ENCODE measurements around the gene PLA2G3. TPM values are rescaled to one million over a fixed set of nuclear protein-coding genes. Genes with fewer than 3 reads are reported as not detected.

PLA2G3 gene
- total RNA-seq, 1 experiment from 2014 or later: not detected

DNA sequence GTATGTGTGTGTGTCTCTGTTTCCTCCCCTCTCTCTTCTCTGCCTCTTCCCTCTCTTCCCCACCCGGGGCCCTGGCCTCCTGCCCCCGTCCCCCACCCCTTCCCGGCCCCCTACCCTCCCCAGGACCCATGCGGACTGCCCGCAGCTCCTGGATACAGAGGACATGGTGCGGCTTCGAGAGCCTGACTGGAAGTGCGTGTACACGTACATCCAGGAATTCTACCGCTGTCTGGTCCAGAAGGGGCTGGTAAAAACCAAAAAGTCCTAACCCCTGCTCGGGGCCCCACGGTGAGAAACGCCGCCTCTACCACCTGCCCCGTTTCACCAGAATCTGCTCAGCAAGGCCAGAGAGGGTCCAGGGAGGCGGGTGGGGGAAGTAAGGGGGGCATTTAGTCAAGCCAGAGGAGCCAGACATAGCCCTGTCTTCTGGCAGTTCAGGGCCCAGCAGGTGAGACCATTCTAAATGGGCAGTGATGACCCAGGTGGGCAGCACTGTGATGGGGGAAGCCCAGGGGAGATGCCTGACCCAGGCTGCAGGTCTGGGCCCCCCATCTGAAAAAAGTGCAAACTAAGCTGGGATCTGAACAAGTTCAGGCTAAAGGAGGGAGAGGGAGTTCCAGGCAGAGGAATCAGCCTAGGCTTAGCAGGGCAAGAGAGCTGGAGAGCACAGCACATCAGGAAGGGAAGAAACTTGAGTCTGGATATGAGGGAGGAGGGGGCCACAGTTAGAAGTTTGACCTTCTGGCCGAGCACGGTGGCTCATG, 39.4 kb downstream of the PLA2G3 start:
- no peak overlapping the region for H3K27ac ChIP-seq (ENCODE audit: low read depth, low read length)
- ATAC-seq: no peak
- no peak overlapping the region for H2AFZ ChIP-seq (ENCODE audit: low read depth, low read length, poor library complexity, severe bottlenecking)
- peaks cover 21 to 45% of the 10 kb centered on the region in 2 experiments for H3K36me3 ChIP-seq (ENCODE audit: control insufficient read depth in 1 of 2, insufficient read depth in 2 of 2, low read length in 2 of 2)
- CTCF ChIA-PET: no interaction called here
- RAD21 ChIA-PET (ENCODE audit: low non-redundant PET in 1 of 2, low total read pairs in 2 of 2, uncharacterized antibody in 2 of 2, unreplicated experiment in 2 of 2): no interaction called here
- no peak overlapping the region for H3K9ac ChIP-seq (ENCODE audit: low read length)
- no peaks in the 10 kb centered on the region; the same call in 1 of the 2 replicates for H3K79me2 ChIP-seq (ENCODE audit: insufficient read depth, low read length)
- peaks cover under 1 to 18% of the 10 kb centered on the region in 2 experiments; a peak in 3 of 4 replicates for H3K4me1 ChIP-seq (ENCODE audit: control insufficient read depth in 1 of 2, insufficient read depth in 2 of 2, low read length in 2 of 2)
- no TSS peak for BruUV-seq (replicated peaks)
- POLR2A ChIA-PET: no interaction called here
- H3K27me3 ChIP-seq (ENCODE audit: insufficient read depth, low read length): no peaks in the 10 kb centered on the region
- no peaks in the 10 kb centered on the region for H3K9me3 ChIP-seq (ENCODE audit: control insufficient read depth in 1 of 2, insufficient read depth in 1 of 2, low read depth in 1 of 2, low read length in 2 of 2)
- H4K20me1 ChIP-seq (ENCODE audit: insufficient read depth): no peaks in the 10 kb centered on the region
- H3K4me3 ChIP-seq (replicated peaks in 1 of 2; ENCODE audit: low read depth in 1 of 2, low read length in 2 of 2): no peak overlapping the region
- no peak for DNase-seq (ENCODE audit: low read depth, low spot score)
- intact Hi-C loops (cut with micrococcal nuclease): no loop called here
- H3K4me2 ChIP-seq (ENCODE audit: low read length): no peak overlapping the region
- H3K9me2 ChIP-seq (ENCODE audit: insufficient read depth): no peaks in the 10 kb centered on the region
- TF ChIP-seq CBX3 (IDR thresholded peaks at IDR 0.05; ENCODE audit: low read depth) (no peak), EZH2phosphoT487 (IDR thresholded peaks at IDR 0.05; ENCODE audit: borderline replicate concordance) (no peak), EGR1 (IDR thresholded peaks at IDR 0.05; ENCODE audit: low read depth) (no peak), EZH2 (IDR thresholded peaks at IDR 0.05) (no peak), POLR2A (IDR thresholded peaks at IDR 0.05; ENCODE audit: borderline replicate concordance, extremely low read depth, insufficient read depth, insufficient read length) (no peak), ZFX (IDR thresholded peaks at IDR 0.05) (no peak), CEBPB (IDR thresholded peaks at IDR 0.05; ENCODE audit: low read depth) (no peak), ELF1 (IDR thresholded peaks at IDR 0.05; ENCODE audit: borderline replicate concordance, low read depth) (no peak), SP1 (IDR thresholded peaks at IDR 0.05; ENCODE audit: low read depth) (no peak), ZNF274 (IDR thresholded peaks at IDR 0.05; ENCODE audit: low read depth, low read length) (no peak)
- TF ChIP-seq, protein P1, sequence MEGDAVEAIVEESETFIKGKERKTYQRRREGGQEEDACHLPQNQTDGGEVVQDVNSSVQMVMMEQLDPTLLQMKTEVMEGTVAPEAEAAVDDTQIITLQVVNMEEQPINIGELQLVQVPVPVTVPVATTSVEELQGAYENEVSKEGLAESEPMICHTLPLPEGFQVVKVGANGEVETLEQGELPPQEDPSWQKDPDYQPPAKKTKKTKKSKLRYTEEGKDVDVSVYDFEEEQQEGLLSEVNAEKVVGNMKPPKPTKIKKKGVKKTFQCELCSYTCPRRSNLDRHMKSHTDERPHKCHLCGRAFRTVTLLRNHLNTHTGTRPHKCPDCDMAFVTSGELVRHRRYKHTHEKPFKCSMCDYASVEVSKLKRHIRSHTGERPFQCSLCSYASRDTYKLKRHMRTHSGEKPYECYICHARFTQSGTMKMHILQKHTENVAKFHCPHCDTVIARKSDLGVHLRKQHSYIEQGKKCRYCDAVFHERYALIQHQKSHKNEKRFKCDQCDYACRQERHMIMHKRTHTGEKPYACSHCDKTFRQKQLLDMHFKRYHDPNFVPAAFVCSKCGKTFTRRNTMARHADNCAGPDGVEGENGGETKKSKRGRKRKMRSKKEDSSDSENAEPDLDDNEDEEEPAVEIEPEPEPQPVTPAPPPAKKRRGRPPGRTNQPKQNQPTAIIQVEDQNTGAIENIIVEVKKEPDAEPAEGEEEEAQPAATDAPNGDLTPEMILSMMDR (IDR thresholded peaks at IDR 0.05 in 2 of 3, conservative IDR thresholded peaks at IDR 0.05 in 1 of 3; ENCODE audit: borderline replicate concordance in 1 of 3, insufficient read depth in 1 of 3, low read depth in 2 of 3, low read length in 2 of 3): no peak
- TF ChIP-seq, protein P2, sequence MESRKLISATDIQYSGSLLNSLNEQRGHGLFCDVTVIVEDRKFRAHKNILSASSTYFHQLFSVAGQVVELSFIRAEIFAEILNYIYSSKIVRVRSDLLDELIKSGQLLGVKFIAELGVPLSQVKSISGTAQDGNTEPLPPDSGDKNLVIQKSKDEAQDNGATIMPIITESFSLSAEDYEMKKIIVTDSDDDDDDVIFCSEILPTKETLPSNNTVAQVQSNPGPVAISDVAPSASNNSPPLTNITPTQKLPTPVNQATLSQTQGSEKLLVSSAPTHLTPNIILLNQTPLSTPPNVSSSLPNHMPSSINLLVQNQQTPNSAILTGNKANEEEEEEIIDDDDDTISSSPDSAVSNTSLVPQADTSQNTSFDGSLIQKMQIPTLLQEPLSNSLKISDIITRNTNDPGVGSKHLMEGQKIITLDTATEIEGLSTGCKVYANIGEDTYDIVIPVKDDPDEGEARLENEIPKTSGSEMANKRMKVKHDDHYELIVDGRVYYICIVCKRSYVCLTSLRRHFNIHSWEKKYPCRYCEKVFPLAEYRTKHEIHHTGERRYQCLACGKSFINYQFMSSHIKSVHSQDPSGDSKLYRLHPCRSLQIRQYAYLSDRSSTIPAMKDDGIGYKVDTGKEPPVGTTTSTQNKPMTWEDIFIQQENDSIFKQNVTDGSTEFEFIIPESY (IDR thresholded peaks at IDR 0.05; ENCODE audit: extremely low read depth, insufficient replicate concordance, low read length): no peak

Measured in HCT116 (cell line).